NCI-H82 treated with DMSO at 0.1 percent for 48 hours (cell line): Measurements from ENCODE around the gene LRRC4C.

ENCODE experiments used
- DNase-seq: peaks from one replicate; lab custom pipeline; 2025; ENCODE audit not compliant: unreplicated experiment; lab: John Stamatoyannopoulos, UW

LRRC4C gene

GRCh38 chr11:40391679-40392078 is 1067.8 kb downstream of the LRRC4C start:
- no peak for DNase-seq

GRCh38 chr11:40388097-40388818 is 1071.2 kb downstream of the LRRC4C start:
- DNase-seq, result no peak

GRCh38 chr11:40387240-40387980 is 1072.0 kb downstream of the LRRC4C start:
- DNase-seq, result no peak

- DNase-seq, result no peak
These were observed 1074.5 kb downstream of the LRRC4C start for GRCh38 chr11:40384991-40385390.

- no peak for DNase-seq
These were observed 1078.0 kb downstream of the LRRC4C start for GRCh38 chr11:40381481-40381880.

DNA sequence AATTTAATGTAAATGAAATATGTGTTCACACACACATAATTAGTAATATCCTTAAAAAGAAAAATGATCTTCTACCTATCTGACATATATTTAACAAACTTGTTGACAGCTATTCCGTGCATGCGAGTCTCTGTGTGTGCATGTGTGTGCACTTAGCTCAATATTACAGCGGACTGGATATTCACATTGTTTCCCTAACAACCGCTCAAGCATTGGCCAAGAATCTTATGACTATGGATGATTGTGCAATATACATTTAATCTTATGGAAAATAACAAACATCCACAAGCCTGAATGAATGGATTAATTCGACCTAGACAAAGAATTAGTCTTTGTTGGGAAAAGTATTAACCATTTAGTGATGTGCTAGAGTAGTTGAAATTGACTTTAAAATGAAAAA is 1078.6 kb downstream of the LRRC4C start:
- DNase-seq, result no peak

DNA sequence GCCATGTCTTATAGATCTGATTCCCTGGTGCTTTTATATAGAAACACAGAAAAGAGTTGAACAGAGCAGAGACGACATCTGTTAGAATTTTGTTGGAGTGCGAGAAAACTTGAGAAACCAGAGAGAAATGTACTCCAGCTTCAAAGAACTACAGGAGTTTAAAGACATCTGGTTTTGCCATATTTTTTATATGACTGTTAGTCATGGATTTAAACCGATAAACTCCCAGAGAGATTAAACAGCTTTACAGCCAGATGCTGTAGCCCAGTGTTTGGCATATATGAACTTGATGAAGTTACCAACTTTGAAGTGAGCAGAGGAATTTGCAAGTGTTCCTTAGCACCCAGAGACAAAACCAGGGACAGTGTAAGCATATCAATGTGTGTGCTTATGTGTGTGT is 1083.1 kb downstream of the LRRC4C start:
- peak; percentile 25 for DNase-seq

DNA sequence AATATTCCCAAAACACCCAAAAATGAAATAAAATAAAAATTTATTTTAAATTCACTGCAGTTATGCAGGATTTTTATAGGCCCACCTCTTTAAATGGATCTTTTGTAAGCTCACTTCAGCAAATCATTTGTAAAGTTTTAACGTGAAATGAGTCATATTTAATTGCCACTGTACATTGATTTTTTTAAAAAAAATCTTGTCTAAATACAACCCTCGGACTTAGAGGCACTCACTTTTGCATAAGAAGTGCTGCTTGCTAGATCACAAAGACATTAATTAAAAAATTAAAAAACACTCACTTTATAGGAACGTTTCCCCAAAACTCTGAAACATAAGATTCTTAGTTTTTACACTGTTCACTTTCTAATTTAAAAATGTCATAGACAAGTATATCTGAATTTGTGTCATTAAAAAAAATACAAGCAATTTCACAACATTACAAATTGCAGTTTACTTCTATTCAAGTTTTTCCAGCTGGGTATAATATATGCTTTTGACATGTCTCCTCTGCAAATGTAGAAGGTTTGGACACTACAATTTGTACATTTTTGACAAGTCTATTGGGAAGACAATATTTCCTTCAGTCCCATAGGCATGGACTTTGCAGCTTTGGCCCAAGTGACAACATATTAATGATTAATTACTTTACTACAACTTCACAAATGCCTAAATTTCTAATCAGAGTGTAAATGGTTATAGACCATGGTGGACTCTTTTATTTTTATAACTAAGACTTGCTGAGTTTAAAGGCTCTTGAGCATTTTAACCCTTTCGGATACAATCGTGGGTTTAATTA is 1088.4 kb downstream of the LRRC4C start:
- no peak for DNase-seq

DNA sequence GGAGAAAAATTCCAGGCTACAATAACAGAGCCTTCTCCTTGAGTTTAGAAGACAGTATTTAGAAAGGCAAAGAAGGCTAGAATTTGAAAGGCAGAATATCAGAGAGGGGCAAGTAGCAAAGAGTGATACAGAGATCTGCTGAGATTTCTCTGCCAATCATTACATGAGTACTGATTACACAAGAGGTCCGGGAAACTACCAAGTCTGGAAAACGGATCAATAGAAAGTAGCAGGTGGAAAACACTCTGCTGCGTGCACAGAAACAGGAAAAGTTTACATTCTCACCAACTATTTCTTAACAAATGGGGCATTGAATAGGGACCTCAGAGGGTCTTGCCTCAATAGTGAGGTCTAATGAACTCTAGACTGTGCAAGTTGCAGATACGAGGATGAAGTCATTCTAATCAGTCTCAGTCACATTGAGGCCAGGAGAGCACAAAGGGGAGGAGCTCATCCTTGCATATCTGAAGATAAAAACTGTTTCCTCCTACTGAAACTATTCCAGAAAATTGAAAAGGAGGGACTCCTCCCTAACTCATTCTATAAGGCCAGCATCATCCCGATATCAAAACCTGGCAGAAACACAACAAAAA is 1099.2 kb downstream of the LRRC4C start:
- no peak for DNase-seq

- no peak for DNase-seq
These were observed 1105.3 kb downstream of the LRRC4C start for GRCh38 chr11:40354121-40354520.

- no peak for DNase-seq
These were observed 1118.5 kb downstream of the LRRC4C start for GRCh38 chr11:40340911-40341310.

- DNase-seq, result no peak
These were observed 1120.7 kb downstream of the LRRC4C start for GRCh38 chr11:40338739-40339138.

GRCh38 chr11:40338062-40338461 is 1121.4 kb downstream of the LRRC4C start:
- no peak for DNase-seq

DNA sequence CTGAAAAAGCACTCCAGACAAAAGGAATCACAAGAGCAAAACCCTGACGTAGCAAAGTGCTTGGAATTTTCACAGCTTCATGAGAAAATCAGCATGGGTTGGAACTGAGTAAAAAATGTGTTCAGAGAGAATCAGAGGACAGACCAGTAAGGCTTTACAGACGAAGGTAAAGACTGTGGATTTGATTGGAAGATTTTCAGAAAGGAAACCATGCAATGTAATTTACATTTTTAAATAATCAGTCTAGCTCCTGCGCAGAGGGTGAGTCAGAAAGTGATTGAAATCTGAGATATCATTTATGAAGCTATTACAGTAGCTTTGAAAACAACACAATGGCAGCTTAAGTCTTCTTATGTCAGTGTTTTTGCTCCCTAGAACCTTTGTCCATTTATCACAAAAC is 1122.3 kb downstream of the LRRC4C start:
- DNase-seq, result no peak

- DNase-seq, result no peak
These were observed 1130.4 kb downstream of the LRRC4C start for GRCh38 chr11:40328890-40329614.

- no peak for DNase-seq
These were observed 1136.2 kb downstream of the LRRC4C start for GRCh38 chr11:40323241-40323640.

GRCh38 chr11:40321537-40321936 is 1137.9 kb downstream of the LRRC4C start:
- no peak for DNase-seq

GRCh38 chr11:40316171-40316570 is 1143.3 kb downstream of the LRRC4C start:
- no peak for DNase-seq

DNA sequence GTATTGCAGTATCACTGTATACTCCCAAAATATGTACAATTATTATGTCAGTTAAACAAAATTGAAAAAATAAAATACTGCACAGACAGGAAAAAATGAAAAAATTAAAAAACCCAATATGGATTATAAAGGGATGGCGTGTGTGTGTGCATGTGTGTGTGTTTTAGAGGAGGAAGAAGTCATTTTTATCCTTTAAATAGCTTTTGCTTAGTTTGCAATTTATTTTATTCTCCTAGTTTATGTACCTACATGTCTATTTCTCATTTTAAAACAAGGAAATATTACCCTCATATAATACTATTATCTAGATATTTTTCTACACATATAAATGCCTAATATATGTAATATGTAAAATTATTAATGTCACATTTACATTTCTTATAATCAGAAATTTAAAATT is 1144.3 kb downstream of the LRRC4C start:
- no peak for DNase-seq

DNA sequence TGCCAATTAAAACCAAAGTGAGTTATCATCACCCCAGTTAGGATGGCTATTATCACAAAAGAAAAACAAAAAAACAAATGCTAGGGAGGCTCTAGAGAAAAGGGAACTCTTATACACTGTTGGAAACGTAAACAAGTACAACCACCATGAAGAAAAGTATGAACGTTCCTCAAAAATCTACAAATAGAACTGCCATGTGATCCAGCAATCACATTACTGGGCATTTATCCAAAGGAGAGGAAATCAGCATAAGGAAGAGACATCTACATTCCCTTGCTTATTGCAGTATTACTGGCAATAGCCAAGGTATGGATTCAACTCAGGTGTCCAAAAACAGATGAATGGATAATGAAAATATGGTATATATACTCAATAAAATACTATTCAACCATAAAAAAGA is 1145.1 kb downstream of the LRRC4C start:
- DNase-seq, result no peak
